ENCODE measurements around the gene RGS10.

The RGS10 gene

GRCh38 chr10:119525116-119525515, 17.4 kb downstream of the RGS10 start:
- DNase-seq (ENCODE audit: low read depth) = no peak
- TF ChIP-seq CTCF (IDR thresholded peaks at IDR 0.05; ENCODE audit: control insufficient read depth, insufficient read depth, low read depth, low read length, missing control alignments) = no peak
- no peak overlapping the region for H3K4me3 ChIP-seq (ENCODE audit: control insufficient read depth, low read depth, low read length)

GRCh38 chr10:119524720-119525070, 17.8 kb downstream of the RGS10 start:
- no peak for DNase-seq (ENCODE audit: low read depth)
- no peak for TF ChIP-seq CTCF (IDR thresholded peaks at IDR 0.05; ENCODE audit: control insufficient read depth, insufficient read depth, low read depth, low read length, missing control alignments)
- no peak overlapping the region for H3K4me3 ChIP-seq (ENCODE audit: control insufficient read depth, low read depth, low read length)

GRCh38 chr10:119523895-119524719, 18.4 kb downstream of the RGS10 start:
- no peak for TF ChIP-seq CTCF (IDR thresholded peaks at IDR 0.05; ENCODE audit: control insufficient read depth, insufficient read depth, low read depth, low read length, missing control alignments)
- H3K4me3 ChIP-seq (ENCODE audit: control insufficient read depth, low read depth, low read length) = no peak overlapping the region
- no peak for DNase-seq (ENCODE audit: low read depth)

DNA sequence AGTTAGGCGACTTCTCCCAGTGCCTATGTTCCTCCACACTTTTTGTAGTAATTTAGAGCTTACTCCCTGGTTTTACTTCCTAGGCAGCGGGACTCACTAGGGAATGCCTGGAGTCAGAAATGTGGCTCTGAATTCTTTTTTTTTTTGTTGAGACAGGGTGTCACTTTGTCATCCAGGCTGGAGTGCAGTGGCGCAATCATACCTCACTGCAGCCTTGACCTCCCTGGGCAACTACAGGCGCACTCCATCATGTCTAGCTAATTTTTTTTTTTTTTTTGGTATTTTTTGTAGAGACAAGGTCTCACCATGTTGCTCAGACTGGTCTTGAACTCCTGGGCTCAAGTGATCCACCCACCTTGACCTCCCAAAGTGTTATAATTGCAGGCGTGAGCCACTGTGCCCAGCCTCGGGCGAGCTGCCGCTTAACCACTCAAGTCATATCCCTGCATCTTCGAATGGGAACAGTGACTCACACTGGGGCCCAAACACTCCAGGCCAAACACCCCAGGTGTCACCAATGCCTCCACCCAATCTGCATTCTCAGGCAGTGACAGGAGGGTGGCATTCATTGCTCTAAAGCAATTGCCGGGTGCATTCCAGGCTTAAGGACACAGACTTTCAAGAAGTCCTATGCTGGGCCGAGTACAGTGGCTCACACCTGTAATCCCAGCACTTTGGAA, 19.6 kb downstream of the RGS10 start:
- no peak overlapping the region for H3K4me3 ChIP-seq (ENCODE audit: control insufficient read depth, low read depth, low read length)
- no peak for TF ChIP-seq CTCF (IDR thresholded peaks at IDR 0.05; ENCODE audit: control insufficient read depth, insufficient read depth, low read depth, low read length, missing control alignments)

DNA sequence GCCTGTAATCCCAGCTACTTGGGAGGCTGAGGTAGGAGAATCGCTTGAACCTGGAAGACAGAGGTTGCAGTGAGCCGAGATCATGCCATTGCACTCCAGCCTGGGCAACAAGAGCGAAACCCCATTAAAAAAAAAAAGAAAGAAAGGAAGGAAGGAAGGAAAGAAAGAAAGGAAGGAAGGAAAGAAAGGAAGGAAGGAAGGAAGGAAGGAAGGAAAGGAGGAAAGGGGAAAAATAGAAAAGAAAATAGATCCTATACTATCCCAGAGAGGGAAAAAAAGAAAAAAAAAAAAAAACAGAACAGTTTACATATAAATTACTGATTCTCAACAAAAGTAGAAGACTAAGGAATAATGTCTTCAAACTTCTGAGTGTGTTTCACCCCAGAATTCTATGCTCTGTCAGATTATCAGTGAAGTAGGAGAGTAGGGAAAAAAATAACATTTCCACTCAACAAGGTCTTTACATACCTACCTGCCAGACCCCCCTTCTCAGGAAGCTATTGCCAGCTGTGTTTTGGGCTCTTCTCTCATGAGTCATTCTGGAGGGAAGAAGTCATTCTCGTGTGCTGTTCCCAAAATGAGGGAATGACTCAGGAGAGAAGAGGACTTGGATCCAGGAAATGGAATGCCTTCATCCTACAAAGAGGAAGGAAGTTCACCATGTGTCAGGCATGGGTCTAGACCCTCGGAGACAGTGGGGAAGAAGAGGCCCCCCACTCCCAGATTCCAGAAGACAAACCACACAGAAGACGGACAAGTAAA, 20.9 kb downstream of the RGS10 start:
- H3K4me3 ChIP-seq (ENCODE audit: control insufficient read depth, low read depth, low read length) = no peak overlapping the region
- DNase-seq (ENCODE audit: low read depth) = no peak
- TF ChIP-seq CTCF (IDR thresholded peaks at IDR 0.05; ENCODE audit: control insufficient read depth, insufficient read depth, low read depth, low read length, missing control alignments) = no peak

More for the DNA sequence above, 19.6 kb downstream of the RGS10 start:
- no peak for DNase-seq (ENCODE audit: low read depth)

DNA sequence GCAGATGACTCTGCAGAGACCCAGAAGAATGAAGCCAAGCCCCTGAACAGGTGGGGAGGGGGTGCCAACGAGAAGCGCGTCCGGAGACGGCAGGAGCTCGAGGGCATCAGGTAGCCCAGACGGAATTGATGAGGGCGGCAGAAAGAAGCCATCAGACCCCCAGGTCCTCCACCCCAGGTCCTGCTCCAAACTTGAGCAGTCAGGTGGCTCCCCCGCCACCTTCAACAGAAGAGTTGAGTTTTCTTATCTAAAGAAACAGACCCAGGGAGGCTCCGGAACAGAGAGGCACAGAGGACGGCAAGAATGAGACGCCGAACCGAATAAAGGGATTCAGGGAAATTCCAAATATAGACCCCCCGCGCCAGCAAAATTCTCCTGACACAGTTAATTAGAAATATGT, 22.2 kb downstream of the RGS10 start:
- no peak for TF ChIP-seq CTCF (IDR thresholded peaks at IDR 0.05; ENCODE audit: control insufficient read depth, insufficient read depth, low read depth, low read length, missing control alignments)
- H3K4me3 ChIP-seq (ENCODE audit: control insufficient read depth, low read depth, low read length) = no peak overlapping the region
- DNase-seq (ENCODE audit: low read depth) = no peak

Data from AG09309 (cell line).